GM19035 (cell line): ENCODE results near the gene LAPTM5.
"Not testable (repeated sequence)": the region's sequence is repeated elsewhere in the genome, so short reads cannot be mapped to it uniquely, and the experiment has no call there.

Experiments used
- ATAC-seq: cut with Tn5 transposase; IDR thresholded peaks from one replicate; pipeline ENCODE4 v1.9.1; 2021; ENCODE audit not compliant: unreplicated experiment

The LAPTM5 gene, protein sequence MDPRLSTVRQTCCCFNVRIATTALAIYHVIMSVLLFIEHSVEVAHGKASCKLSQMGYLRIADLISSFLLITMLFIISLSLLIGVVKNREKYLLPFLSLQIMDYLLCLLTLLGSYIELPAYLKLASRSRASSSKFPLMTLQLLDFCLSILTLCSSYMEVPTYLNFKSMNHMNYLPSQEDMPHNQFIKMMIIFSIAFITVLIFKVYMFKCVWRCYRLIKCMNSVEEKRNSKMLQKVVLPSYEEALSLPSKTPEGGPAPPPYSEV

DNA sequence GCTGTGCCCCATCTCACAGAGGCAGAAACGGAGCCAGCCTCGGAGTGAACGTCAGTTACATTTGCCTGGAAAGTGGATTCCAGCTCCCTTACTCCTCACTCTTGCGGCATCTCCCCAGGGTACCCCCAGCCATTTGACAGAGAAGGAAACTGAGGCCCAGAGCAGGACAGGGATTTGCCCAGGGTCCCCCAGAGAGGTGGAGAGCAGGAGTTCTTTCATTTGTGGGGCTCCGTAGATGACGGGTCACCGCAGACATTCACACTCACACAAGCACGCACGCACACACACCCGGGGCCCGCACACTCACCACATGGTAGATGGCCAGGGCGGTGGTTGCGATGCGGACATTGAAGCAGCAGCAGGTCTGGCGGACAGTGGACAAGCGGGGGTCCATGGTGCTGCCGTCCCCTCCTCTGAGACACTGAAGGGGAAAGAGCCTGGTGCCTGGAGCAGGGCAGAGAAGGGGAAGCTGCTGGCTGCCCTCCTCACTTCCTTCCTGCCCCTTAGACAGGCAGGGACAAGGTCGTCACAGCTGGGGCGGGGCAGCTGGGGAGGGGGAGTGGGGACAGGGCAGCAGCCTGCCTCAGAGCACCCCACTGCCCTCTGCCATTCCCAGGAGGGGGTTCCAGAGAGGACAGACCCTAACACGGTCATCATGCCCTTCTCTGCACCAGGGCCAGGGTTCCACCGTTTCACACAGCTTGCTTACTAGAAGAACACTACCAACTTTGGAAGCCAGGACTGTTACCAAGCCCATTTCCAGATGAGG lies at the start of gene LAPTM5:
Gene LAPTM5, minus strand, starts transcription at position 423 of the 769 bp plus-strand sequence. Its CDS starts 29 bp downstream, at position 394.
- no peak for ATAC-seq

DNA sequence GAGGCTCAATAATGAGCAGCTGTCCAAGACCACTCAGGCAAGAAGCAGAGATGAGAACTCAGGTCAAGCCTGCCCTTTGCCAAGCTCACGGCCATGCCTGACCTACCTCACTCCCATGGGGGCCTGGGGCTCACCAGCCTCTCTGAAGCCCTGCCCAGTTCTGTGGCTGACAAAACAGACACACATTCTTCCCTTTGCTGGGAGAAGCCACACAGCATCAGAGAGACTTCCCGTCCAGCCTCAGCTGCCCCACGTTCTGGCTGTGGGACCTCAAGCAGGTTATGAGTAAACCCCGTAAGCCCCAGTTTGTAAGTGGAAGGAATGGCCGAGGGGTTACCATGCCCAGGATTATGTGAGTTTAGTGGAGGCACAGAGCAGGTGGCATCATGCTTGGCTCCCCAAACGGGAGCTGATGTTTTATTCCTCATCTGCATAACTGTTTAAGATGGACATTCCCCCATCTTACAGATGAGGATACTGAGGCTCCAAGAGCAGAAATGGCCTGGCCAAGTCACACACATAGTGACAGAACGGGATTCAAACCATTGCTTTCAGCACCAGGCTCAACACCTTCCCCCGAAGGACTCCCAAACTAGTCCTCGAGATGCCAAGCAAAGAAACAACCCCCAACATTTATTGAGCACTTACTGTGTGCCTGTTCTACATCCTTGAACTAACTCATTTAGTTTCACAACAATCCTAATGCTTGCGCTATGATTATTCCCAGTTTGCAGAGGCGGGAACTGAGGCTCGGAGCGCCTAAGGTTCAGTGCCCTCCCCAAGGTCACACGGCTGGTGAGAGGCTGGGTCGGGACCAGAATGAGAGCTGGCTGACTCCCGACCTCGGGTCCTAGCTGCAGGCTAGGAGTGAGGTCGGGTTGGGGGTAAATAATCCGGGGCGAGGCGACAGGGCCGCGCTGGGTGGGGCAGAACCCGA lies 49.1 kb upstream of the LAPTM5 start:
- no peak for ATAC-seq

DNA sequence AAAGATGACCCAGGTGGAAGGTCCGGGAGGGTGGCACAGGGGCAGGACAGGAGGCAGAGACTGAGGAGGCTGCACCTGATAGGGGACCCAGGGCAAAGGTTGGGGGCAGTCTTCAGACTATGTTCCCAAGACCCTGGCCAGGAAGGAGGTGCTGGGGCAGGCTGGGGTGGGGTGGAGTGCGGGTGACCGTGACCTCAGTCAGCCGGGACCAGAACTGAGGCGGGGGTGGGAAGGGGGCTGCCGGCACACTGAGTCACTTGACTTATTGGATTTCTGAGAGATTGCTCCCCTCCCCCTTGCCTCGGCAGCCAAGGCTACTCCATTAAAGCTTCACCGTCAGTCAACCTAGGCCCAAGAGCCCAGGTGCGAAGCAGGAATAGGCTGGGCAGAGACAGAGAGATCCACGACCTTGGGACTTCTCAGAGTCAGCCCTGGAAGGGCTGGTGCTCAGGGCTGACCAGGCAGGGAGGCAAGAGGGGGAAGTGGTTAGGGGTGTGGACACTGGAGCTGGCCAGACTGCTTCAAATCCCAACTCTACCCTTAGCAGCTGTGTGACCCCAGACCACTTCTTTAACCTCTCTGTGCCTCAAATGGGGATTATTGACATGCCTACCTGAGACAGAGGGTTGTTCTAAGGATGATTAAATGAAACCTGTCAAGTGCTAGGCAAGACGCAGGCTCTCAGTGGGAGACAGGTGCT lies 47.9 kb upstream of the LAPTM5 start:
- ATAC-seq, result no peak

DNA sequence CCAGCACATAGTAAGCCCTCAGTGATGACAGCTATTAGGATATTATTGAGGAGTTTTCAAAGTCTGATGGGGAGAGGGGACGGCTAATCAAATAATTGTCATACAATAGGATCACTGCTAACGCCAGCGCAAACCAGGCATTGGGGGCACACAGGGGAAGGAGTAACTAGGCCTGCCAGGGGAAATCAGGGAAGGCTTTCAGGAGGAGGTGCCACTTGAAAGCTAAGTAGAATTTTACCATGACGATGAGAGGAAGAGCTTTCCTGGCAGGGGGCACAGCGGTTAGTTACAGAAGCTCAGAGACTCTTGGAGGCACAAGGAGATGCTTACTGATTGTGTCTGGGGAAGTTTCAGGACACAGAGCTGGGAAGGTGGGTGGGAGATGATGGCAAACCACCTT lies 47.2 kb upstream of the LAPTM5 start:
- no peak for ATAC-seq

DNA sequence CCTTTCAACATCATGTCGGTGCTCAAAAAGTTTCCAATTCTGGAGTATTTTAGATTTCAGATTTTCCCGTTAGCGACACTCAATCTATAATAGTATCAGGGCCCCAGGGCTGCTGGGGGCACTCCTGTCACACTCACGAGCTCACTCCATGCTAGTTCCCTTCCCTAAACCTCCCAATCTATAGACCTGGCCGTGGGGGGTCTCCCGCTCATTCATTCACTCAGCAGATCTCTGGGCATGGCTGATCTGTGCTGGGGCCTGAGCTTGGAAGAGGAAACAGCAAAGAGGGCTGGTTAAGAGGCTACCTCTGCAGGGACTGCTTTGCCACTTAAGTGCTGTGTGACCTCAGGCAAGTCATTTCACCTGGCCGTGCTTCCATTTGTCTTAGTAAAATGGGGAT lies 46.8 kb upstream of the LAPTM5 start:
- no peak for ATAC-seq

DNA sequence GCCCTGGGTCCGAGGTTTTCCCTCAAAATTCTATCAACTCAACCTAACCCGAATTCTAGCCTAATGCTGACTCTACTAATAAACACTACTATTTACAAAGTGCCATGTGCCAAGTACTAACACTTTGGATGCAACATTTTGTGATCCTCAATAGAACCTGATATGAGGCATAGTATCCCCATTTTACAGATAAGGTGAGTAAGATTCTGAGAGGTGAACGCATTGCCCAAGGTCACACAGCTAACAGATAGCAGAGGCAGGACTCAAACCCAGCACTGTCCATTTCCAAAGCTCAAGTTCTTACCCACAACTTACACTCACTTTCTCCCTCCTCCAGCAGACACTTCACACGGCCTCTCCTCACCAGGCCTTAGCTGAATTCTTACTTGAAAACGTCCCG lies 46.0 kb upstream of the LAPTM5 start:
- no peak for ATAC-seq

DNA sequence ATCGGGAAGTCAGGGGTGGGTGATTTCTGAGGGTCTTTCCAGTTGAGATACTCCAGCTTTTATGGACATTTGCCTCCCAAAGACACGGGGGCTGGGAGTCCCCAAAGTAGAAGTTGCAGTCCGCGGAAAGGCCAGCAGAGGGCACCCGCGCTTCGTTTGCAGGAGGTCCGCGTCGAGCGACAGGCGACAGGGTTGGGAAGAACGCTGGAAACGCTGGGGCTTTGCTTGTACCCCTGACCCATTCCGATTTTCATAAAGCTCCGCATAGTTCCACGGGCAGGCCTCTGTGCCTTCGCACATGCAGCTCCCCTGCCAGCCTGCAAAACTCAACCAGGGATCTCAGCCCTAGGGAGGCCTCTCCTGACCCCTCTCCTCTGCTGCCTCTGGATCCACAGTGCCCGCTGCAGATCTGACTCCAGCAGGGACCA lies 44.2 kb upstream of the LAPTM5 start:
- no peak for ATAC-seq

DNA sequence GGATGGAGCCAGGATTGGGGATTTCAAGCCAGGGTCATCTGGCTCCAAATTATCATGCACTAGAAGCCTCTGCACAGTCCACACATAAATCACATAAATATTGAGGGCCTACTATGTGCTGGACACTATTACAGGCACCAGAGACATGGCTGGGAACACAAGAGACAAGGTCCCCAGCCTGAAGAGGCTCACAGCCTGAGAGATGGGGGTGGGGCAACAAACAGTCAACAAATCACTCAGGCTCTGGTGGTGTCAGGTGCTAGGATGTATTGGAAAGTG lies 41.6 kb upstream of the LAPTM5 start:
- ATAC-seq, result no peak

DNA sequence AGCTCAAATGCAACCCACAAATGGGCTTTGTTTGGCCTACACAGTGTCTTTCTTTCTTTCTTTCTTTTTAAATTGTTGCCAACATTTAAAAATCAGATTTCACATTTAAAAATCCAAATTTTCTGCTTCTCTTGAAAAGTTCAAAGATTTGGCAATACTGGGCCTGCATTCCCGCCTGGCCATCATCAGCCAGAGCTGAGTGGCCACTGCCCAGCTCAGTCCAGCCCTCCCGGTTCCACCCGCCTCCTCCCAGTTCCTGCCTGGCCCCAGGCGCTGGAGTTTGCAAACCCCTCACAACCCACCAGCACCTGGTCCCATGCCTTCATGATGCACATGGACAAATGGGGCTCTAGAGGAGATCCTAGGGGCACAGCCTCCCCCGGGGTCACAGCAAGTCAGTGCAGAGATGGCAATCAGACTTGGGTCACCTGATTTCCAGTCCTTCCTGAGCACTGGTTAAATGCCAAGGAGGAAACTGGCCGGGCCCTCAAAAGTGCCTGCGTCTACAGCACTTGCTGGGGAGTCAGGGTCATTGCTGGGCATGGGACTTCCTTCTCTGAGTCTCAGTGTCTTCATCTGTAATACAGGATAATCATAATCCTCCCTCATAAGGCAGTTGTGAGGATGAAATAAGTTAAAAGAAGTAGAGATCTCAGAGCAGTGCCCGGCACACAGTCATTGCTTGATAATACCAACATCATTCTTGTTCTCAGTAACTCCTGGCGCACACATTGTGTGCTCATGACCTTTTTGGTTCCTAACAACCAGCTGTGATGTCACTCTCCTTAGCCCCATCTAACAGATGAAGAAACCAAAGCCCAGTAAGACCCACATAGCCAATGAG lies 41.0 kb upstream of the LAPTM5 start:
- ATAC-seq, result no peak

DNA sequence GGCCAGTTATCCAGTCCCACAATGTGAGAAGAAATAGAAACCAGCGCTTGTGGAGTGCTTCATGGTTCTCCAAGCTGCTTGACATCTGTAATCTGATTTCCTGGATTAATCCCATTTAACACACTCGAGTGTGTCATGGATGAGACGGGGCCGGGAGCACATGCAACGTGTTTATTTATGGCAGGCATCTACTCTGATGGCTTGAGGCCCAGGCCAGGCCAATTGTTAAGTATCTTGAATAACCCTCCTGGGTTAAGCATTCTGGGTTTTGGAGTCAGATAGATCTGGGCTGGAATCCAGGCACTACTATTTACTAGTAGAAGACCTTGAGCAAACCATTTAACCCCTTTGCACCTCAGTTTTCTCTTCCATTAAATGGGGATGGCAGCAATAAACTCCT lies 37.5 kb upstream of the LAPTM5 start:
- ATAC-seq, result no peak

DNA sequence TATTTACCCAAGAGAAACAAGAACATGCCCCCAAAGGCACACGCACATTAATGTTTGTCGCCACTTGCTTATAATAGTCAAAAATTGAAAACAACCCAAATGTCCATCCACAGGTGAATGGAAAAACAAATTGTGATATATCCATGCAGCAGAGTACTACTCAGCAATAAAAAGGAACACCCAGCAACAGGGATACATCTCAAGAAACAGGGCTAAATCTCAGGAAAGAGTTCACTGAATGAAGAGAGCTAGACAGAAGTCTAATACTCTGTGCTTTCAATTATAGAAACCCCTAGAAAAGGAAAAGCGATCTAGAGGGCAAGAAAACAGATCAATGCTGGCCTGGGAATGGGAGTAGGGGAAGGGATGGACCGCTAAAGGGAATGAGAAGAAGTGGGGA lies 36.7 kb upstream of the LAPTM5 start:
- no peak for ATAC-seq

DNA sequence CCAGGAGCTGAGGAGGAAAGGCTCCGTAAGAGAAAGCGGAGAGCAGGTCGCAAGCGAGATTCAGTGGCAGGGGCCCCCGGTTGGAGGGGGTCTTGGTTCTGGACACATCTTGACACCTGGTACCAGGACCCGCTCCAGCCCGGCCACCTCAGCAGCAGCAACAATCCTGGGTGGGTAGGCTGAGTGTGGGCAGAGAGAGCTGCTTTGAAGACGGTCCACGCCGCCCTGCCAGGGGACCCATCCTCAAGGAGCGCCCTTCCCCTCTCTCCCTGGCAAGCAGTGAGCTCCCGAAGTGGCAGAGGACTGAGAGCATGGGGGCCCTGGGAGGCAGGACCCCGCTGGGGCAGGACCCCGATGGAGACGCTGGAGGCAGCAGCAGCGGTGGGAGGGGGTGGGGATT lies 35.6 kb upstream of the LAPTM5 start:
- no peak for ATAC-seq

DNA sequence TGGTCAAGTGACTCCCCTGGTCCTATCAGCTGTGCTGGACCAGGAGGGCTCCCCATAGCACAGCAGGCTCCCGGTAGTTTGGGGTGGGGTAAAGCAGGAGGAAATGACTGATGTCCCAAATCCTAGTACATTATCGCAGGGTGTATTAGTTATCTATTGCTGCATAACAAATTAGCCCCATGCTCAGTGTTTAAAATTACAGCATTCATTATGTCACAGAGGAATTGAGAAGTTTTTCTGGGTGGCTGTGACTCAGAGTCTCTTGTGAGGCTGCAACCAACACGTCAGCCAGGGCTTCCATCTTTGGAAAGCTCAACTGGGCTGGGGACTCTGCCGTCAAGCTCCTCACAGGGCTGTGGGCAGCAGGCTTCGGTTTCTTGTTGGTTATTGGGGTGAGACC lies 34.3 kb upstream of the LAPTM5 start:
- no peak for ATAC-seq

DNA sequence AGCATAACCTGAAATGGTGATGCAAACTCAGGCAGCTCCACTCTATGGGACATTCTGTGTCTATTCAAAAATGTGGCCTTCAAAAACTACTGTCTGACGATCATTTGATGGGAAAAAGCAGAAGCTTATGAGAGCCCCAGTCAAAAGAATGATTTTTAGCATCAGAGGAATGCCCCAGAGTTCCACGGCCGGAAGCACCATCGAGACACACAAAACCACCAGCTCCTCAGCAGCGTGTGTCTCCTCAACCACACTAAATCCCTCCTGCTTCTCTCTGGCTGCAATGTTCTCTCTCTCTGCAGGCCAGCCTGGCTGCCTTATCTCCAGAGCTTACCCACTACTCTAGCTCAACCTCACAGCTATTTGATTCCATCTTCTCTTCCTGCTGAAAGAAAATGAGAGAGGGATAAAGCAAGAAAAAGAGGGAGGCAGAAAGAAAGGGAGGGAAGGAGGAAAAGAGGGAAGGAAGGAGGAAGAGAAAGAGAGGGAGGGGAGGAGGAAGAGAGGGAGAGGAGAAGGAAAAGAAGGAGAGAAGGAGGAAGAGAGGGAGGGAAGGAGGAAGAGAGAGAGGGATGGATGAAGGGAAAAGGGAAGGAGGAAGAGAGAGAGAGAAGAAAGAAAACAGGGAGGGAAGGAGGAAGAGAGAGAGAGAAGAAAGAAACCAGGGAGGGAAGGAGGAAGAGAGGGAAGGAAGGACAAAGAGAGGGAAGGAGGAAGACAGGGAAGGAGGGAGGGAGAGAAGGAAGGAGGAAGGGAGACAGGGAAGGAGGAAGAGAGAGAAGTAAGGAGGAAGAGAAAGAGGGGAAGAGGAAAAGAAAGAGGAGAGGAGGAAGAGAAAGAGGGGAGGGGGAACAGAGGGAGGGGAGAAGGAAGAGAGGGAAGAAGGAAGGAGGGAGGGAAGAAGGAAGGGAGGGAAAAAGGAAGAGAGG lies 33.5 kb upstream of the LAPTM5 start:
- ATAC-seq, result no peak

DNA sequence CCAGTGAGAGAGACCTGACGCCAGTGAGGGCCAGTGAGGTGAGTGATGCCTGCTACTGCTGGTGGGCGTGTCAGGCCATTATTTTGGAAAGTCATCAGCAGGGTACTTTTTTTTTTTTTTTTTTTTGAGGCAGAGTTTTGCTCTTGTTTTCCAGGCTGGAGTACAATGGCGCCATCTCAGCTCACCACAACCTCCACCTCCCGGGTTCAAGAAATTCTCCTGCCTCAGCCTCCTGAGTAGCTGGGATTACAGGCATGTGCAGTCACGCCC lies 32.6 kb upstream of the LAPTM5 start:
- ATAC-seq, result not testable (repeated sequence)

DNA sequence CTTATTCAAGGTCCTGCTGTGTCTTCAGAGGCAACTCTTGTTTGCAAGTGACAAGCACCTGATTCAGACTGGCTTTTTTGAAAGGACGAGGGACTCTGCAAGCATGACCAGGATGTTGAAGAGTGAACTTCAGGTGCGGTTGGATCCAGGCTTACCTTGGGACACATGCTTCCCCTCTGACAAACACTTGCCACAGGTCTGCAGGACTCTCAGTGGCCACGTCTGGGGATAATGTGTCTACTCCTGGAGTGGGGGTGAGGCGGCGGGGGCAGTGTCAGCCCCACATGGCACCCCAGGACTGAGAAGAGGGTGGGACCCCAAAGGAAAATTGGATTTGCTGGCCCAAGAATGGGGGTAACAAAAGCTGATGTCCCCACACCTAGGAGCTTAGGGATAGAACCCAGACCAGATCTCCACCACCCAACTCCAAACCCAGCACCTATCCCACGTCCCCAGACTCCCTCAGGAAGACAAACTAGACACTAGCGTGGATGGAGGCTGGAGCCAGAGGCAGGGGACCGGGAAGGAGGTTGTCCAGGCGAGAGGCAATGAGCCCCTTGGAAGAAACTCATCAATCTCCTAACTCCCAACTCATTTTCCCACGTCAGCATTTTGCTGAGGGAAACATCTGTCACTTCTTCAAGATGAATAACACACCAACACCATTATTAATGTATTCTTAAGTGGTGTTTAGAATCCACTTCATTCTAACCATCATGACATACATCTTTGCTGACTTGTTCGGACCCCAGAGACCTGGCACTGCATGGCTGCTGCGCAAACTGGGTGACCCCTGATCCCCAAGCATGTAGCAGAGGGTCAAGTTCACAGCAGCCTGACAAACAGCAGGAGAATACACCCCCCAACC lies 32.0 kb upstream of the LAPTM5 start:
- no peak for ATAC-seq

DNA sequence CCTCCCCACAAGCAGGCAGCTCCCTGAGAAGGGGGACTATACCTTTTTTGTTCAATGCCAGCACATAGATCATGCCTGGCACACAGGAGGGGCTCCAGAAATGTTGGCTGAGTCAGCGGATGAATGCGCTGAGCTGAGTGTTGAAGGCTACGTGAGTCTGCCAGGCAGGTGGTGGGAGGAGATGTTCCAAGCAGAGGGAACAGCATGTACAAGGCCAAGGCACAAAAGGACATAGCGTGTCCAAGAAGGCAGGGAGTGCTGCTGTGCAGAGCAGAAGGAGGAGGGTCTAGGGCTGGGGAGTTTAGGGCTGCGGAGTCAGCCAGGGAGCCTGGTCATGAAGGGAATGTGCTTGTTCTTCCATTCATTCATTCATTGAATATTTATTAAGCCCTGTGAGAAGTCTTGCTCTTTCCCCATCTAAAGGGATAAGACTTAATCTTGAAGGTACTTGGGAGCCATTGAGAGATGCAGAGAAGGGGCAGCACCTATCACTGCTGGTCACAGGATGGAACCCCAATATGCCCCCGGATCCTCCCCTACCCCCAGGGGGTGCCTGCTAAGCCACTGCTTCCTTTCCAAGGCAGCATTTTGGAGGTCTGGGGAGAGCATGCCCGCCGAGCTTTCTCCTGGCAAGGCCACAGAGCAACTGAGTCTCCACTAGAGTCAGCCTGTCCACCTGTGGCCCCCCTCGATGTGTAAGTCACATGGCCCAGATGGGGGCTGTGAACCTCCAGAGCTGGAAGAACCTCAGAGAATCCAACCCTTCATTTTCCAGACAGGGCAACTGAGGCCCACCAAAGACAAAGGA lies 31.2 kb upstream of the LAPTM5 start:
- ATAC-seq, result no peak
